GM23248 (cell line): ENCODE data around the gene PP2D1. TPM values are rescaled to one million over a fixed set of nuclear protein-coding genes. Genes with fewer than 3 reads are reported as not detected.

Experiments used
- DNase-seq: peaks from one replicate; pipeline ENCODE4 v3.0.0-alpha.2; 2015
- H2AFZ ChIP-seq: fragments of 200-600 bp; sonication (generic); 2 replicates; pipeline ENCODE4 v1.6.1; 2016; ENCODE audit warnings: antibody characterized with exemption
- H3F3A ChIP-seq: fragments of 200-600 bp; sonication (generic); 2 replicates; pipeline ENCODE4 v1.6.1; 2016; ENCODE audit warnings: mild to moderate bottlenecking, antibody characterized with exemption, mixed run types; ENCODE audit not compliant: insufficient read depth
- H3K27ac ChIP-seq: fragments of 200-600 bp; sonication (generic); 2 replicates; pipeline ENCODE4 v1.5.1; 2016; ENCODE audit warnings: mild to moderate bottlenecking
- H3K27me3 ChIP-seq: fragments of 200-600 bp; sonication (generic); replicated peaks from 2 replicates; pipeline ENCODE4 v1.6.1; 2016; ENCODE audit warnings: mild to moderate bottlenecking; ENCODE audit not compliant: insufficient read depth
- H3K36me3 ChIP-seq: fragments of 200-600 bp; sonication (generic); 2 replicates; pipeline ENCODE4 v1.6.1; 2016; ENCODE audit warnings: low read depth, mild to moderate bottlenecking
- H3K4me1 ChIP-seq: fragments of 200-600 bp; sonication (generic); 2 replicates; pipeline ENCODE4 v1.6.1; 2016; ENCODE audit warnings: mild to moderate bottlenecking; ENCODE audit not compliant: insufficient read depth
- H3K4me2 ChIP-seq: fragments of 200-600 bp; sonication (generic); one replicate; pipeline ENCODE4 v1.6.1; 2016; ENCODE audit warnings: mild to moderate bottlenecking; ENCODE audit not compliant: unreplicated experiment
- H3K4me3 ChIP-seq: fragments of 200-600 bp; sonication (generic); 2 replicates; pipeline ENCODE4 v1.5.1; 2016; ENCODE audit warnings: mild to moderate bottlenecking
- H3K79me2 ChIP-seq: fragments of 200-600 bp; sonication (generic); 2 replicates; pipeline ENCODE4 v1.6.1; 2016; ENCODE audit warnings: mild to moderate bottlenecking; ENCODE audit not compliant: insufficient read depth
- H3K9ac ChIP-seq: fragments of 200-600 bp; sonication (generic); 2 replicates; pipeline ENCODE4 v1.6.1; 2016; ENCODE audit warnings: mild to moderate bottlenecking
- H3K9me2 ChIP-seq: fragments of 200-600 bp; sonication (generic); 2 replicates; pipeline ENCODE4 v1.6.1; 2016; ENCODE audit warnings: mixed run types, mild to moderate bottlenecking, moderate library complexity; ENCODE audit not compliant: insufficient read depth
- H3K9me3 ChIP-seq: fragments of 200-600 bp; sonication (generic); one replicate; pipeline ENCODE4 v1.6.1; 2017; ENCODE audit warnings: low read depth
- H4K20me1 ChIP-seq: fragments of 200-600 bp; sonication (generic); 2 replicates; pipeline ENCODE4 v1.6.0; 2016; ENCODE audit not compliant: insufficient read depth
- EZH2 ChIP-seq: fragments of 200-600 bp; sonication (generic); IDR thresholded peaks from 2 replicates; pipeline ENCODE4 v1.6.1; 2018; ENCODE audit warnings: antibody characterized with exemption, mild to moderate bottlenecking; ENCODE audit not compliant: insufficient read depth, poor library complexity, severe bottlenecking
- EZH2phosphoT487 ChIP-seq: fragments of 200-600 bp; sonication (generic); IDR thresholded peaks from 2 replicates; pipeline ENCODE4 v1.6.1; 2018; ENCODE audit warnings: antibody characterized with exemption, moderate library complexity, mild to moderate bottlenecking, low read depth; ENCODE audit not compliant: insufficient read depth
- WGBS, 2 experiments: methylation state at CpG; one replicate each; pipeline ENCODE4 v1.1.6; 2015 to 2017; ENCODE audit warnings: low lambda C conversion rate in 2 of 2, low coverage in 1 of 2; ENCODE audit errors: missing lambda C conversion rate in 2 of 2; 5-methylcytosine and 5-hydroxymethylcytosine counted together
- in situ Hi-C: fragments of 300-500 bp; cut with MboI; formaldehyde crosslinking; loops from 2 replicates; pipeline ENCODE4 v1.15.0; 2020
- polyA plus RNA-seq: library from polyadenylated mRNA; unstranded; fragments of >200 nt; fragmentation: Nextera tagmentation; extraction: Ambion mirVana; gene quantifications from 2 replicates; pipeline ENCODE4 v1.2.1, GENCODE V29; 2016
- total RNA-seq: library from RNA; depleted of rRNA; stranded (reverse); fragments of >200 nt; shearing (Covaris generic); gene quantifications from 2 replicates; pipeline ENCODE4 v1.2.3, GENCODE V29; 2014; rRNA removed

PP2D1 gene
- total RNA-seq (not detected in 2 replicates), polyA plus RNA-seq (0.16 TPM in 1 of 2 replicates, not detected in the other)

GRCh38 chr3:20012164-20012563 is at the start of gene PP2D1:
TSS of gene PP2D1 (minus strand) at chr3:20012264. CDS start at chr3:20012072, 192 bp downstream.
- TF ChIP-seq EZH2phosphoT487 (no peak), EZH2 (no peak)
- in situ Hi-C loops = no loop called here
- Histone ChIP-seq H3K27me3 (no peaks in the 10 kb centered on the region), H3K36me3 (no peaks in the 10 kb centered on the region), H3K4me2 (no peak within 1 kb of the TSS), H3K9me3 (no peaks in the 10 kb centered on the region), H3K9me2 (no peaks in the 10 kb centered on the region), H3K4me3 (no peak within 1 kb of the TSS), H3F3A (no peaks in the 10 kb centered on the region), H2AFZ (no peak within 1 kb of the TSS), H3K4me1 (no peaks in the 10 kb centered on the region), H4K20me1 (no peaks in the 10 kb centered on the region), H3K79me2 (no peaks in the 10 kb centered on the region), H3K9ac (no peak within 1 kb of the TSS), H3K27ac (no peak within 1 kb of the TSS)
- DNase-seq = no peak
- WGBS, 2 experiments = 90 to 93% methylated on average over 4 of the region's 4 CpGs

- TF ChIP-seq EZH2phosphoT487 = no peak
- no peak for TF ChIP-seq EZH2
- Histone ChIP-seq H3K36me3 (no peaks in the 10 kb centered on the region), H3K4me1 (peaks cover 25% of the 10 kb centered on the region), H3K79me2 (0 out of 2 replicates have a peak, but pooled peaks cover 4% of the 10 kb centered on the region), H3K9me3 (no peaks in the 10 kb centered on the region), H3K4me3 (peak overlapping the region; percentile 57), H3K27ac (peak overlapping the region; percentile 25; the same call in 1 of the 2 replicates), H3F3A (peaks cover 22% of the 10 kb centered on the region), H2AFZ (peak overlapping the region; percentile 74), H3K4me2 (peak overlapping the region; percentile 83), H3K9me2 (no peaks in the 10 kb centered on the region), H4K20me1 (no peaks in the 10 kb centered on the region), H3K27me3 (no peaks in the 10 kb centered on the region), H3K9ac (peak overlapping the region; percentile 26; the same call in 1 of the 2 replicates)
- in situ Hi-C loops = no loop called here
- WGBS, 2 experiments = 46 to 57% methylated on average over 4 of the region's 4 CpGs
- peak; percentile 63 for DNase-seq
Measured at GRCh38 chr3:20060974-20061685, 49.1 kb upstream of the PP2D1 start.

- no peak overlapping the region for H3K4me3 ChIP-seq
- DNase-seq = no peak
- H3K4me2 ChIP-seq = no peak overlapping the region
- H3K4me1 ChIP-seq = peaks cover 25% of the 10 kb centered on the region
- no peaks in the 10 kb centered on the region for H3K9me3 ChIP-seq
- WGBS, 2 experiments = 86 to 89% methylated on average over 3 of the region's 3 CpGs
- no peak overlapping the region for H3K9ac ChIP-seq
- no peaks in the 10 kb centered on the region for H3K9me2 ChIP-seq
- H3K79me2 ChIP-seq = 0 out of 2 replicates have a peak, but pooled peaks cover 4% of the 10 kb centered on the region
- peaks cover 33% of the 10 kb centered on the region for H3F3A ChIP-seq
- H3K27ac ChIP-seq = no peak overlapping the region
- no peak for TF ChIP-seq EZH2phosphoT487
- no peak for TF ChIP-seq EZH2
- no peaks in the 10 kb centered on the region for H4K20me1 ChIP-seq
- no peak overlapping the region for H2AFZ ChIP-seq
- in situ Hi-C loops = no loop called here
- H3K36me3 ChIP-seq = no peaks in the 10 kb centered on the region
- no peaks in the 10 kb centered on the region for H3K27me3 ChIP-seq
Measured at GRCh38 chr3:20059929-20060328, 47.9 kb upstream of the PP2D1 start.

GRCh38 chr3:20057612-20058180 is 45.6 kb upstream of the PP2D1 start:
- Histone ChIP-seq H2AFZ (no peak overlapping the region), H3F3A (peaks cover 43% of the 10 kb centered on the region), H4K20me1 (no peaks in the 10 kb centered on the region), H3K9me3 (no peaks in the 10 kb centered on the region), H3K4me2 (peak overlapping the region; percentile 22), H3K9me2 (no peaks in the 10 kb centered on the region), H3K36me3 (no peaks in the 10 kb centered on the region), H3K9ac (no peak overlapping the region), H3K27me3 (no peaks in the 10 kb centered on the region), H3K27ac (peak overlapping the region; percentile 22; the same call in 1 of the 2 replicates), H3K4me1 (peaks cover 37% of the 10 kb centered on the region), H3K4me3 (no peak overlapping the region), H3K79me2 (0 out of 2 replicates have a peak, but pooled peaks cover 4% of the 10 kb centered on the region)
- 12 to 14% methylated on average over 2 of the region's 2 CpGs for WGBS, 2 experiments
- TF ChIP-seq EZH2 (no peak), EZH2phosphoT487 (no peak)
- DNase-seq = no peak
- in situ Hi-C loops = no loop called here
